Heart right ventricle (tissue), 16 donors: ENCODE data around the gene IL6R. TPM values are rescaled to one million over a fixed set of nuclear protein-coding genes. Genes with fewer than 3 reads are reported as not detected.
A peak's percentile ranks its signal among the peaks of the same experiment; 100 is the strongest.

ENCODE experiments used
- ATAC-seq, 8 donors: fragments of 200-7000 bp; cut with Tn5 transposase; one replicate each; pipeline ENCODE4 v1.9.1; 2020; ENCODE audit warnings: mild to moderate bottlenecking in 8 of 8, moderate library complexity in 8 of 8, moderate number of reproducible peaks in 1 of 8
- DNase-seq, 2 donors: peaks; one replicate each; pipeline ENCODE4 v3.0.0-alpha.2; 2020
- H3K27ac ChIP-seq, 10 donors: fragments of 200-600 bp; sonication (generic) in 2 of 10; one replicate each; pipeline versions ENCODE4 v1.5.0 to v1.8.0; 2020 to 2022; ENCODE audit warnings: mild to moderate bottlenecking in 3 of 10
- H3K27me3 ChIP-seq, 7 donors: fragments of 200-600 bp; one replicate each; pipeline ENCODE4 v1.8.0; 2021 to 2022; ENCODE audit warnings: mild to moderate bottlenecking in 2 of 7
- H3K36me3 ChIP-seq, 9 donors: fragments of 200-600 bp; sonication (generic) in 1 of 9; one replicate each; pipeline versions ENCODE4 v1.5.0 to v1.8.0; 2020 to 2022; ENCODE audit warnings: mild to moderate bottlenecking in 2 of 9
- H3K4me1 ChIP-seq, 9 donors: fragments of 200-600 bp; sonication (generic) in 1 of 9; one replicate each; pipeline versions ENCODE4 v1.5.0 to v1.8.0; 2020 to 2022; ENCODE audit warnings: mild to moderate bottlenecking in 4 of 9
- H3K4me3 ChIP-seq, 10 donors: fragments of 200-600 bp; sonication (generic) in 2 of 10; one replicate each; pipeline versions ENCODE4 v1.5.0 to v1.8.0; 2020 to 2022; ENCODE audit warnings: mild to moderate bottlenecking in 7 of 10, moderate library complexity in 2 of 10
- H3K9me3 ChIP-seq, 11 donors: fragments of 200-600 bp in 10 of 11; sonication (generic) in 2 of 11; one replicate each; pipeline versions ENCODE4 v1.5.0 to v1.8.0; 2013 to 2022; ENCODE audit warnings: mild to moderate bottlenecking in 2 of 11, control low read depth in 1 of 11, moderate library complexity in 1 of 11
- CTCF ChIP-seq, 9 donors: fragments of 200-600 bp; sonication (generic) in 2 of 9; IDR thresholded peaks; one replicate each; pipeline versions ENCODE4 v1.5.0 to v1.8.0; 2021 to 2022; ENCODE audit warnings: antibody characterized with exemption in 9 of 9, mild to moderate bottlenecking in 5 of 9, moderate library complexity in 1 of 9
- WGBS, 2 donors: extraction: QIAGEN DNeasy Blood & Tissue Kit; methylation state at CpG; one replicate each; pipeline ENCODE4 v1.1.7; 2013; ENCODE audit warnings: inconsistent platforms in 1 of 2; 5-methylcytosine and 5-hydroxymethylcytosine counted together
- intact Hi-C, 10 donors: fragments of 100-400 bp; cut with DNase I; formaldehyde crosslinking; loops; one replicate each; pipeline versions ENCODE4 v1.11.1 to v1.14.2; 2022
- polyA plus RNA-seq, 2 donors: library from polyadenylated mRNA; stranded (reverse); fragments of 200-250 nt; gene quantifications; one replicate each; pipeline ENCODE4 v1.2.3, GENCODE V29; 2013
- total RNA-seq, 10 donors: library from RNA; stranded (reverse); fragmentation: NEBNext Ultra II Directional in 3 of 10; extraction: Animal tissue kit (Norgen Biotek cat#: 25700) in 3 of 10; gene quantifications; one replicate each; pipeline versions ENCODE4 v1.2.1 to v1.2.4, GENCODE V29; 2021 to 2023
- donor health status: Arrhythmogenic right ventricular cardiomyopathy.
- donor health status: ischemic (EF 13 %, LVEDD 7.1; RV severe dilation, severe dysfunction).
- donor health status: healthy with polysubstance abuse.
- donor health status: DM: no; HTN: yes; CAD: no.
- donor health status: DM: no; HTN: no; CAD: no.
- donor health status: ischemic (EF 25% LVEDD 6.9; RV normal size, moderate dysfunction).
- donor health status: ischemic (EF 25% LVEDD 5.7; RV mildly dilated, moderate dysfunction).
- donor health status: healthy.
- donor health status: DM: yes; HTN: yes; CAD: no.
- donor health status: Ischemic cardiomyopathy.
- donor health status: ischemic (EF 35%, LVEDD 5.7; RV mildly dilated, moderate dysfunction).
- donor health status: nonischemic (EF 11% LVEDD 7.7; RV severe dilation, severe dysfunction).
- donor health status: DM: yes; HTN: yes; CAD: no.
- donor health status: PGD.
- donor health status: ischemic (EF 29% LVEDD 5.4; RV normal size, mild dysfunction).
- donor health status: nonischemic (EF 23%, LVEDD 6.1; RV moderate dilation, normal function).

Gene IL6R
- total and polyA plus RNA-seq, 12 donors, result 2.9 to 16.2 (median 9.3) TPM

GRCh38 chr1:154499446-154499845, 94.3 kb downstream of the IL6R start:
- Histone ChIP-seq H3K4me1 (peaks cover 3 to 62% (median 31%) of the 10 kb centered on the region in 9 donors), H3K27ac (peak overlapping the region in 9 of 10 donors; percentile 76 to 95 (median 89)), H3K9me3 (no peaks in the 10 kb centered on the region), H3K4me3 (peak overlapping the region in 9 of 10 donors; percentile 48 to 79 (median 67)), H3K27me3 (peaks cover 0 to 56% (median 27%) of the 10 kb centered on the region in 7 donors), H3K36me3 (peaks cover 0 to 34% (median 0%) of the 10 kb centered on the region in 9 donors)
- DNase-seq, result no peak
- TF ChIP-seq CTCF (IDR thresholded peaks at IDR 0.05), result no peak
- no peak for ATAC-seq
- WGBS, 2 donors, result 71 to 73% methylated on average over 1 of the region's 1 CpG
- intact Hi-C loops, result no loop called here

GRCh38 chr1:154500533-154500932, 95.4 kb downstream of the IL6R start:
- peak overlapping the region; percentile 48 to 79 (median 67) for H3K4me3 ChIP-seq
- peaks cover 0 to 4% (median 0%) of the 10 kb centered on the region in 11 donors for H3K9me3 ChIP-seq
- intact Hi-C loops, result loop anchor here in 1 of 10 donors (2.0 kb wide), 1 partner anchor 16 kb away; no protein-coding TSS in a partner anchor
- peaks cover 0 to 25% (median 0%) of the 10 kb centered on the region in 9 donors for H3K36me3 ChIP-seq
- peak overlapping the region in 9 of 10 donors; percentile 76 to 95 (median 89) for H3K27ac ChIP-seq
- WGBS, 2 donors, result 52 to 59% methylated on average over 8 of the region's 8 CpGs
- no peak for TF ChIP-seq CTCF (IDR thresholded peaks at IDR 0.05)
- peaks cover 3 to 51% (median 21%) of the 10 kb centered on the region in 9 donors for H3K4me1 ChIP-seq
- ATAC-seq (no peak), DNase-seq (no peak)
- H3K27me3 ChIP-seq, result peaks cover 0 to 64% (median 27%) of the 10 kb centered on the region in 7 donors

DNA sequence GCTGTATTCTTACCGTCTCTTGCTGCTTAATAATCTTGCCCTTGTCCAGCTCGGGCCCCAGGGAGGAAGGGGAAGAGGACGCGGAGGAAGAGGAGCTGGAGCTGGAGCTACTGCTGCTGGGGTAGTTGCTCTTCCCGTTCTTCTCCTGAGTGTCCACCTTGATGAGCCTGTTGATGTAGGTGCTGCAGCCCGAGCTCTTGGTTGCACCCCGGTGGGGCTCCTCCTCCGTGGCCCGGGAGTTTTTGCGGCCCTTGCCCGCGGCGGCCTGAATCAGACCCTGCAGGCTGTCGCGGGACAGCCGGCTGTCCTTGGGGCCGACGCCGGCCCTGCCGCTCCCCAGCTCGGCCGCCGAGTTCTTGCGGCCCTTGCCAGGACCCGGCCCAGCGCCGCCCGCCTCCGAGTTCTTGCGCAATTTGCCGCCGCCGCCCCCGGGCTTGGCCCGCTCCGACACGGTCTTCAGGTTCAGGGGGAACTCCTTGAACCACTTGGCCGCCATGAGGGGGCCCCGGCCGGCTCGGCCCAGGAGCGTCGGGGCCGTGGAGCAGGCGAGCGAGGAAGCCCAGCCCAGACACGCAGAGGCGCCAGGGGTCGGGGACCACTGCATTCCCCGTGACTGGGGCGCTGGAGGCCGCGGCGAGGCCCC, 96.4 kb downstream of the IL6R start:
- peaks cover 3 to 41% (median 19%) of the 10 kb centered on the region in 9 donors for H3K4me1 ChIP-seq
- intact Hi-C loops, result loop anchor here in 2 of 10 donors (1.0 to 2.0 kb wide), 2 partner anchors 16 to 17 kb away; no protein-coding TSS in a partner anchor
- DNase-seq (peak; percentile 36 to 74), ATAC-seq (peak; percentile 25 to 79 (median 62))
- WGBS, 2 donors, result 3 to 4% methylated on average over 49 to 54 of the region's 54 CpGs
- H3K27me3 ChIP-seq, result peaks cover 0 to 64% (median 27%) of the 10 kb centered on the region in 7 donors
- H3K9me3 ChIP-seq, result peaks cover 0 to 13% (median 0%) of the 10 kb centered on the region in 11 donors
- peak in 1 of 9 donors; percentile 12 for TF ChIP-seq CTCF (IDR thresholded peaks at IDR 0.05)
- H3K27ac ChIP-seq, result peak overlapping the region; percentile 76 to 95 (median 89)
- H3K4me3 ChIP-seq, result peak overlapping the region; percentile 48 to 79 (median 67)
- H3K36me3 ChIP-seq, result peaks cover 0 to 25% (median 0%) of the 10 kb centered on the region in 9 donors

DNA sequence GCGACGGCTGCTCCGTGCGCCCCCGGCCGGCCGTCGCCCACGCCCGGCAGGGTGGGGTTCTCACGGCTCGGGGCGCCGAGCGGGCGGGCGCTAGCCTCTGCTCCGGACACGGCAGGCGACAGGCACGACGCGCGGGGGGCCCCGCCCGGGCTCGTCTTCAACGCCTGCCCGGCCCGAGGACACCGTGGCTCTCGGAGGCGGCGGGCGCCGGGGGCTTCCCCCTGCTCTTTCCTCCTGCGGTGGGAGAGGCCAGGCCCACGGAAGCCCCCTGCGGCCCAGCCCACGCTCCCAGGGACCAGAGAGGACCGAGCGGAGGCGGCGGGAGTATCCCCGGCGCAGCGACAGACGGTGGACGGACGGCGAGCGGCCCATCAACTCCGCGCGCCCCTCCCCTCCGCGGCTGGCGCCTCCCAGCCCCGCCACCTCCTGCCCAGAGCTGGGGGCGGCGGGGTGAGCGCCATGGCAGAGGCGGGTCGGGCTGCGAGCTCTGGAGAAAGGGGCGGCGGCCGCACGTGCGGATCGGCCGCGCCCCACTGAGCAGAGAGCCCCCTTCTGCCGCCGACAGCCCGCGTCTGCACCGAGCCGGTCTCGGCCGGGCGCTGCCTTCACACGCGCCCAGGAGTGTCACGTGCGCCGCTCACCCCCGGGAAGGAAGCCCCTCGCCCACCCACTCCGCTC, 97.1 kb downstream of the IL6R start, which contains the start of the genes SHE and TDRD10:
Gene SHE, minus strand, starts transcription at position 347 of the 678 bp plus-strand sequence. CDS start 386 bp downstream, outside the sequence.
Gene TDRD10, plus strand, starts transcription at position 154 of the 678 bp plus-strand sequence. CDS start 4,685 bp downstream, outside the sequence.
- Histone ChIP-seq H3K27ac (peak within 1 kb of the TSS; percentile 76 to 95 (median 89)), H3K4me3 (peak within 1 kb of the TSS; percentile 48 to 79 (median 67)), H3K4me1 (peaks cover 2 to 34% (median 14%) of the 10 kb centered on the region in 9 donors), H3K9me3 (peaks cover 0 to 13% (median 0%) of the 10 kb centered on the region in 11 donors), H3K27me3 (peaks cover 0 to 64% (median 27%) of the 10 kb centered on the region in 7 donors), H3K36me3 (peaks cover 0 to 22% (median 0%) of the 10 kb centered on the region in 9 donors)
- intact Hi-C loops, result no loop called here
- peak; percentile 72 to 90 (median 80) for ATAC-seq
- DNase-seq, result peak; percentile 57 to 63
- 2% methylated on average over 86 to 90 of the region's 90 CpGs for WGBS, 2 donors
- no peak for TF ChIP-seq CTCF (IDR thresholded peaks at IDR 0.05)
